Measurements from ENCODE around the gene SLC41A2.

GRCh38 chr12:104976703-104977102, 18.6 kb upstream of the SLC41A2 start:
- no peak for TF ChIP-seq SIN3A (IDR thresholded peaks at IDR 0.05; ENCODE audit: borderline replicate concordance, insufficient read depth, low read length)
- TF ChIP-seq REST (IDR thresholded peaks at IDR 0.05; ENCODE audit: insufficient read depth in 1 of 2, low read depth in 2 of 2, low read length in 2 of 2), result no peak
- no peak for TF ChIP-seq POLR2AphosphoS5 (IDR thresholded peaks at IDR 0.05; ENCODE audit: low read depth, low read length)
- no peak for TF ChIP-seq TAF1 (IDR thresholded peaks at IDR 0.05; ENCODE audit: borderline replicate concordance, insufficient read depth, low read length)
